NOMO-1 (cell line): ENCODE data around the gene CTSW.
"Not testable (repeated sequence)": the region's sequence is repeated elsewhere in the genome, so short reads cannot be mapped to it uniquely, and the experiment has no call there.

ENCODE experiments used
- DNase-seq, 2 experiments: peaks; one replicate each; lab custom pipeline; 2025; ENCODE audit not compliant: unreplicated experiment in 2 of 2; lab: John Stamatoyannopoulos, UW

Gene CTSW, protein sequence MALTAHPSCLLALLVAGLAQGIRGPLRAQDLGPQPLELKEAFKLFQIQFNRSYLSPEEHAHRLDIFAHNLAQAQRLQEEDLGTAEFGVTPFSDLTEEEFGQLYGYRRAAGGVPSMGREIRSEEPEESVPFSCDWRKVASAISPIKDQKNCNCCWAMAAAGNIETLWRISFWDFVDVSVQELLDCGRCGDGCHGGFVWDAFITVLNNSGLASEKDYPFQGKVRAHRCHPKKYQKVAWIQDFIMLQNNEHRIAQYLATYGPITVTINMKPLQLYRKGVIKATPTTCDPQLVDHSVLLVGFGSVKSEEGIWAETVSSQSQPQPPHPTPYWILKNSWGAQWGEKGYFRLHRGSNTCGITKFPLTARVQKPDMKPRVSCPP

DNA sequence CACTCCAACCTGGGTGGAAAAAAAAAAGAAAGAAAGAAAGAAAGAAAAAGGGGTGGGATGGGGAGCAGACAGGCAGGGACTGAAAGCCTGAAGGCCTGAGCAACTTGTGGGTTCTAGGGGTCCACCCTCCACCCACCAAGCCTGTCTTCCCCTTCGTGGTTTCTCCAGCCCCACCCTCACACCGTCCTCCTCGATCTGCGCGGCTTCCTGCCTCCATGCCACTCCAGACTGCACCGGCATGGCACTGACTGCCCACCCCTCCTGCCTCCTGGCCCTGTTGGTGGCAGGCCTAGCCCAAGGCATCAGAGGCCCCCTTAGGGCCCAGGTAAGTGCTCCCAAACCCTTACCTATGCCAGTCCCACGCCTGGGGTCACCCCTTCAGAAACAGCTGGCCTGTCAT, at the start of gene CTSW:
Gene CTSW, plus strand, starts transcription at position 221 of the 400 bp plus-strand sequence. Its CDS starts 18 bp downstream, at position 239.
- DNase-seq = no peak

DNA sequence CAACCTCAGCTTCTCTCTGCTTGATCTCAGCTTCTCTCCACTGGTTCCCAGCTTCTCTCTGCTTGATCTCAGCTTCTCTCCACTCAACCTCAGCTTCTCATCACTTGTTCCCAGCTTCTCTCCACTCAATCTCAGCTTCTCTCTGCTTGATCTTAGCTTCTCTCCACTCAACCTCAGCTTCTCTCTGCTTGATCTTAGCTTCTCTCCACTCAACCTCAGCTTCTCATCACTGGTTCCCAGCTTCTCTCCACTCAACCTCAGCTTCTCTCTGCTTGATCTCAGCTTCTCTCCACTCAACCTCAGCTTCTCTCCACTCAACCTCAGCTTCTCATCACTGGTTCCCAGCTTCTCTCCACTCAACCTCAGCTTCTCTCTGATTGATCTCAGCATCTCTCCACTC, 47.4 kb upstream of the CTSW start:
- not testable (repeated sequence) for DNase-seq

DNA sequence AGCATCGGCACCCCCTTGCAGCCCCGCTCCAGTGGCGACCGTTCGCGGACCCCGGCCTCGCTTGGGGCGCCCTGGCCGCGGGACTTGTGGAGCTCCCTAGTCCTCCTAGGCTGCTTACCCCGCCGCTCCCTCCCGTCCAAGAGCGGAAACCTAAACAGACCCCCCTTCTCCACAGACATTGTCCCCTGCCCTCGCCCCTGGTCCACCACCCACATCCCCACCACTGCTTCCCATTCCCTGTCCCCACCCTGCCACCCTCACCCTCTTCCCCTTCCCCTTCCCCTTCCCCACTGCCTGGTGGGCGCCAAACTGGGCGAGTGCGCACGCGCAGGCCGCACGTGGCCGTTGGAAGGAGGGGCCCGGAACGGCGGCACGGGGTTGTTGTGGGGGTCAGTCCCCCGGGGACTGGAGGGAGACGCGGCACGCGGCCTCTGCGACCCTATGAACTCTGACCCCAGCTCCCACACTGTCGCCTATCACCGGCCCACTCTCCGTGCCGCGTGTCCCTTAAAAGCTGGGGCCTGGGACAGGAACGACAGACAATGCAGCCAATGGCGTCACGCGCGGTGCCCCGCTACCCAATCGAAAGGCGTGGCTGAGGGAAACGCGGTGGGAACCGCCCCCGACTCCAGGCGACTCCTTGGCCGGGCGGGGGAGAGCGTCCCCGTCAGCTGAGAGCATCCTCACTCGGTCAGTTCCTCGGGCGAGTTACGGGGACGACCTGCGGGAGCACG, 46.2 kb upstream of the CTSW start, which contains the start of gene SNX32:
Gene SNX32, plus strand, starts transcription at position 667 of the 734 bp plus-strand sequence. CDS start 103 bp downstream, outside the sequence.
- DNase-seq = peak; percentile 92 to 93

DNA sequence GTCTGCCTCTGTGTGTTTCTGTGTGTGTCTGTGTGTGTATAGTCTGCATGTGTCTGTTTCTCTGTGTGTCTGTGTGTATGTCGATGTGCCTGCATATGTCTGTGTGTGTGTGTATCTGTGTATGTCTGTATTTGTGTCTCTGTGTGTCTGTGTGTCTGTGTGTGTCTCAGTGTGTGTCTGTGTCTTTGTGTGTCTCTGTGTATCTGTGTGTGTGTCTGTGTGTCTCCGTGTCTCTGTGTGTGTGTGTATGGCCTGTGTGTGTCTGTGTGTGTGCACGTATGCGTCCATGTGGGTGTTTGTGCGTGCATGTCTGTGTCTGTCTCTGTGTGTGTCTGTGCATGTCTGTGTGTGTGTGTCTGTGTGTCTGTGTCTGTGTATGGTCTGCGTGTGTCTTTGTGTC, 45.4 kb upstream of the CTSW start:
- no peak for DNase-seq

DNA sequence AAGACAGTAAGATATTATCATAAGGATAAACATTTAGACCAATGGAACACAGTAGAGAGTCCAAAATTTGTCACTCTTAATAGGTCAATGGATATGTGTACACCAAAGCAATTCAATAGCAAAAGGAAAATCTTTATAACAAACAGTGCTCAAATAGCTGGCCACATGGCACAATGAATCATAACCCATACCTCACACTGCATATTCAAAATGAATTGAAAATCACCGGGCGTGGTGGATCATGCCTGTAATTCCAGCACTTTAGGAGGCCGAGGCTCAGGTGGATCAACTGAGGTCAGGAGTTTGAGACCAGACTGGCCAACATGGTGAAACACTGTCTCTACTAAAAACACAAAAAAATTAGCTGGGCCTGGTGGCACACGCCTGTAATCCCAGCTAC, 37.5 kb upstream of the CTSW start:
- DNase-seq = no peak

DNA sequence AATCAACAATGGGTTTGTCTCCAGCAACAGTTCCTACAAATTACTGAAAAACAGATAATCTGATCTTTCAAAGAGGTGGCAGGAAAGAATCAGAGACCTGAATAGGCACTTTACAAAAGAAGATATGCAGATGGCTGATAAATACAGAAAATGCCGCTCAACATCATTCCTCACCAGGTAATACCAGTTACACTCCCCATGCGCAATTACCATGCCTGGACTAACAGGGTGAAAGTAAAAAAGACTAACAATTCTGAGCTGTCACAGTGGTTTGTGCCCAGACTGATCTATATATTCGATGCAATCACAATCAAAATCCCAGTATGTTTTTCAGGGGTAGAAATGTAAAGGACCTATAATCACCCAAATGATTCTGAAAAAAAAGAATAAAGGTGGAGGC, 35.8 kb upstream of the CTSW start:
- no peak for DNase-seq

DNA sequence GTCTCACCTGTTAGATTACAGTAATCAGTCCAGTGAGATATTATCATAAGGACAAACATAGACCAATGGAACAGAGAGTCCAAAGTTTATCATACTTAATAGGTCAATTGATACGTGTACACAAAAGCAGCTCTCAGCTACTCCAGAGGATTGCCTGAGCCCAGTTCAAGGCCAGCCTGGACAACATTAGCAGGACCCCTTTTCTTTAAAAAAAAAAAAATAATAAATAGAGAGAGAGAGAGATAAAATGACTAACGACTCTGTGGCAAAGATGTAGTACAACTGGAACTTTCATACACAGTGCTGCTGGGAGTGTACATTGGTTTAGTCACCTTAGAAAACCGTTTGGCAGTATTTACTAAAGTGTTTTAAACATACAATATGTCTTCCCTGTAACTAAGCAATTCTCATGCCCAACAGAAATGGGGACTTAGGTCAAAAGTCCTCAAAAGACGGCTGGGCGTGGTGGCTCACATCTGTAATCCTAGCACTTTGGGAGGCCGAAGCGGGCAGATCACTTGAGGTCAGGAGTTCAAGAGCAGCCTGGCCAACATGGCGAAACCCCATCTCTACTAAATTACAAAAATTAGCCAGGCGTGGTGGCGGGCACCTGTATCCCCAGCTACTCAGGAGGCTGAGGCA, 35.3 kb upstream of the CTSW start:
- no peak for DNase-seq

DNA sequence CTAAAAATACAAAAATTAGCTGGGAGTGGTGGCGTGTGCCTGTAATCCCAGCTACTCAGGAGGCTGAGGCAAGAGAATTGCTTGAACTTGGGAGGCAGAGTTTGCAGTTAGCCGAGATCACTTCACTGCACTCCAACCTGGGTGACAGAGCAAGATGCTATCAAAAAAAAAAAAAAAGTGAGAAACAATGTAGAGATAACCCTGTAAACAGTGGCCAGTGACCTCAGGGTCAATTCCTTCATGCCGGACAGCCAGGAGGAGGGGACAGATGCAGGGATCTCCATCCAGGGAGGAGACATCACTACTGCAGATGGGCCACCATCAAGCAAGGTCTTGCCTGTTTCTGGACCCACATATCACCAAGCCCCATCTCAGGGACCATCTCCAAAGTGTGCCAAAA, 31.9 kb upstream of the CTSW start:
- no peak for DNase-seq

DNA sequence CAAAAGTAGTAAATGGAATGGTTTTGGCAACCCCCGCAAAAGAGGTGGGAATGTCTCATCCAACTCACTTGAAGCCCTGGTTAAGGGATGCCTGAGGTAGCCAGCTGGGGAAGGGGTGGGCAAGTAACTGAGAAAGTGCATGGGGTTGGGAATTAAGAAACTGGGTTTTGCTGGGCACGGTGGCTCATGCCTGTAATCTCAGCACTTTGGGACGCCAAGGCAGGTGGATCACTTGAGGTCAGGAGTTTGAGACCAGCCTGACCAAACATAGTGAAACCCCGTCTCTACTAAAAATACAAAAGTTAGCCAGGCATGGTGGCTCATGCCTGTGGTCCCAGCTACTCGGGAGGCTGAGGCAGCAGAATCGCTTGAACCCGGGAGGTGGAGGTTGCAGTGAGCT, 30.9 kb upstream of the CTSW start:
- not testable (repeated sequence) for DNase-seq

DNA sequence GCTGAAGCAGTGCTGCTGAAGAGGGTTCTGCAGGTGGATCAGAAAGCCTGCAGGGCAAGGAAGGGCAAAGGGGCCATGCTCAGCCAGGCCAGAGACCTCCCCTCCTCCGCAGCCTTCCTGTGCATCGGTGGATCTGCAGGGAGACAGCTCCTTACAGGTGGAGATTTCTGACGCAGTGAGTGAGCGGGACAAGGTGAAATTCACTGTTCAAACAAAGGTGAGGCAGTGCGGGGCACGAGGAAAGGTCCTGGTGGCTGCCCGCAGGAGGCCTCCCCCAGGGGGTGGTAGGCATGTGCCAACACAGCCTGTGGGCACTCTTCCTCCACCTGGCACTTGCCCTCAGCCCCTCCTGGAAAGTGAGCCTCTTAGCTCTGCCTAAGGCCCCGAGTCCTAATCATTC, 30.3 kb upstream of the CTSW start:
- no peak for DNase-seq

DNA sequence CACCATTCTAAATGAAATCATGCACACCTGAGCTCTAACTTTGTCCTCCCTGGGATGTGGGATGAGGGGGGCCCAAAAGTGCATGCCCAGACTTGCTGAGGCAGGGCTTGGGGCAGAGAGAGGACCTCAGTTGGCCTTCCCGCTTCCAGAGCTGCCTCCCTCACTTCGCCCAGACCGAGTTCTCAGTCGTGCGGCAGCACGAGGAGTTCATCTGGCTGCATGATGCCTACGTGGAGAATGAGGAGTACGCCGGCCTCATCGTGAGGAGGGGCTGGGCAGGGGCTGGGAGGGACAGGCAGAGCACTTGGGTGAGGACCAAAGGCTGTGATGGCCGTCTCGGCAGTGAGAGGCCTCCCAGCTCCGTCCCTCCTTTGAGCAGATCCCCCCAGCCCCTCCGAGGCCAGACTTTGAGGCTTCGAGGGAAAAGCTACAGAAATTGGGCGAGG, 29.8 kb upstream of the CTSW start:
- DNase-seq = no peak

DNA sequence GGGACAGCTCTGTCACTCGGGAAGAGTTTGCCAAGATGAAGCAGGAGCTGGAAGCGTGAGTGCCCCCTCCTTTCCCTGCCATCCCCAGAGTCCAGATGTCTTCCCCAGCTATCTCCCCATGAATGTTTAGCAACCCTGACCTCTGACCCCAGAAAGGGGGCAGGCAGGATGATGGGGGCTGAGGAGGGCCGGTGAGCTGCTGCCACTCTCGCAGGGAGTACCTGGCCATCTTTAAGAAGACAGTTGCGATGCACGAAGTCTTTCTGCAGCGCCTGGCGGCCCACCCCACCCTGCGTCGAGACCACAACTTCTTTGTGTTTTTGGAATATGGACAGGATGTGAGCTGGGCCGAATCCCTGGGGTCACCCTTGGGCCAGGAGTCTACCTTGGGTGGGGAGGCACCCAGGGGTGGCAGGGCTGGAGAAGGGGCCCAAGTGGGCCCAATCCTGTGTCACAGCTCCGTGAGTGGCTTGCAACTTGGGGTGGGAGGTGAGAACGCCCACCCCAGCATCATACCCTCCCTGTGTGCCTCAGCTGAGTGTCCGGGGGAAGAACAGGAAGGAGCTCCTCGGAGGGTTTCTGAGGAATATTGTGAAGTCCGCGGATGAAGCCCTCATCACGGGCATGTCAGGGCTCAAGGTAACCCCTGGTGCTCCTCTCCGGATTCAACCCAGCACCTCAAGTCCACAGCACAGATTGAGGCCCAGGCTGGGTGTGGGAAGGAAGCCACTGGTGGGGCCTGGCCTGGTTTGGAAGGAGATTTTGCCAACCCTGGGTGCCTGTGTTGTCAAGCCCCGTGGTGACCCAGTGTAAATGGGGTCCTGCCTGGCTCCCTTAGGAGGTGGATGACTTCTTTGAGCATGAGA, 29.2 kb upstream of the CTSW start:
- no peak for DNase-seq

DNA sequence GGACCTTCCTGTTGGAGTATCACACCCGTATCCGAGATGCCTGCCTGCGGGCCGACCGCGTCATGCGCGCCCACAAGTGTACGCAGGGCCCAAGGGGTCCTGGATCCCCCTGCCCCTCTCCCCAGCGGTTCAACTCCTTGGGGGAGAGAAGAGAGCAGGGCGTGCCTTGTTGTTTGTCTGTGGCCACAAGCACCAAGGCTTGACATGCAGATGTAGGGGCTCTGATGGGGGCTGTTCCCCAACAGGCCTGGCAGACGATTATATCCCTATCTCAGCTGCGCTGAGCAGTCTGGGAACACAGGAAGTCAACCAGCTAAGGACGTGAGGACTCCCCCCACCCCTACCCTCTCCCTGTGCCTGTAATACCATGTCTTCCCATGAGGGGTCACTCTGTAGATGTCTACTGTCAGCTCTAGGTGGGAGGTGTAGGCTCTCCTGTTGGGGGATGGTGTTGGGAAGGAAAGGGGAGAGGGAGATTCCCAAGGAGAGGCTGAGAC, 28.5 kb upstream of the CTSW start:
- no peak for DNase-seq

DNA sequence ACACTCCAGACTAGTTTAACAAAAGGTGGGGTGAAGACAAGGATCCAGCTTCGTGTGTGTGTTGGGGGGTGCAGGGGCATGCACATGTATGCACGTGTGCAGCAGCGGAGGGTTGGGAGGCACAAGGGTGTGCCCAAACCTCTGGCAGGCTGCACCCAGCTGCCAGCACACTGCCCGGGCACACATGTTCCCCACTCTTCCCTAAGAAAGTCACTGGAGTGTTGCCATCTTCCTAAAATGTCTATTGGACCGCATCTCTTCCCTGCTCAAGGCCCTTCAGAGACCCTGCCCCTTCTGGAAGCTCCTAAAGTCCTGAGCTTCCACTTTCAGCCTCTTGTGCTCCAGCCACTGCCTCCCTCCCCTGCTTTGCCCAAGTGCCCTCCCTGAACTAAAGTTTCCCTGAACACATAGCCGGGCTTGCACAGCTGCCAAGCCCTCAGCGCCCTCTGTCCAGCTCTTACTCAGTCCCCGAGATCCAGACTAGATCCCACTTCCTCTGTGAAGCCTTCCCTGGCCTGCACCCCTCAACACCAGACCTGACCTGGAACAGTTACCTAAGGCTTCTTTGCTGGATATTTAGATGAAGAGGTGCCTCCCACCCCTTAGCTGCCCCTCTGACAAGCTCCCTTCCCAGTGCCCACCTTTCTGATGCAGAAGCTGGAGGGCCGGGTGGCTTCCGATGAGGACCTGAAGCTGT, 27.7 kb upstream of the CTSW start:
- no peak for DNase-seq

DNA sequence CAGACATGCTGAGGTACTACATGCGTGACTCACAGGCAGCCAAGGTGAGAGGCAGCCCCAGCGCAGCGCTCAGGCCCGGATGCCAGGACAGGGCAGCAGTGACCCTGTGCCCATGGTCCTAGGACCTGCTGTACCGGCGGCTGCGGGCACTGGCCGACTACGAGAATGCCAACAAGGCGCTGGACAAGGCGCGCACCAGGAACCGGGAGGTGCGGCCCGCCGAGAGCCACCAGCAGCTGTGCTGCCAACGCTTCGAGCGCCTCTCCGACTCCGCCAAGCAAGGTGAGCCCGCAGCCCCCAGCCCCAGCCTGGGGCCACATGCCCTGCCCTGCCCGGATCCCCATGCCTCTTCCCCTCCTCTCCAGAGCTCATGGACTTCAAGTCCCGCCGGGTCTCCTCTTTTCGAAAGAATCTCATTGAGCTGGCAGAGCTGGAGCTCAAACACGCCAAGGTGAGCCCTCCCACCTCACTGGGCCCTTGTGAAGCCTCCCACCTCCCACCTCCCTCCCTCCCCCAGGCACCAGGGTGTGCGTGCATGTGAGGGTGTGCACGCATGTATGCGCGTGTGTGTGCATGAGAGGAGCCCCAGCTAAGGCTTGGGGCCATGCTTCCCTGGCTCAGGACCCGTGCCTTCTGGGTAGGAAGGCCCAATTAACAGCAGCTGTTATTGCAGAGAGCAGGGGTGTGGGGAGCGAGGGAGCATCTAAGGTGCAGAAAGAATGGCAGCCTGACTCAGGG, 27.0 kb upstream of the CTSW start:
- DNase-seq = no peak

DNA sequence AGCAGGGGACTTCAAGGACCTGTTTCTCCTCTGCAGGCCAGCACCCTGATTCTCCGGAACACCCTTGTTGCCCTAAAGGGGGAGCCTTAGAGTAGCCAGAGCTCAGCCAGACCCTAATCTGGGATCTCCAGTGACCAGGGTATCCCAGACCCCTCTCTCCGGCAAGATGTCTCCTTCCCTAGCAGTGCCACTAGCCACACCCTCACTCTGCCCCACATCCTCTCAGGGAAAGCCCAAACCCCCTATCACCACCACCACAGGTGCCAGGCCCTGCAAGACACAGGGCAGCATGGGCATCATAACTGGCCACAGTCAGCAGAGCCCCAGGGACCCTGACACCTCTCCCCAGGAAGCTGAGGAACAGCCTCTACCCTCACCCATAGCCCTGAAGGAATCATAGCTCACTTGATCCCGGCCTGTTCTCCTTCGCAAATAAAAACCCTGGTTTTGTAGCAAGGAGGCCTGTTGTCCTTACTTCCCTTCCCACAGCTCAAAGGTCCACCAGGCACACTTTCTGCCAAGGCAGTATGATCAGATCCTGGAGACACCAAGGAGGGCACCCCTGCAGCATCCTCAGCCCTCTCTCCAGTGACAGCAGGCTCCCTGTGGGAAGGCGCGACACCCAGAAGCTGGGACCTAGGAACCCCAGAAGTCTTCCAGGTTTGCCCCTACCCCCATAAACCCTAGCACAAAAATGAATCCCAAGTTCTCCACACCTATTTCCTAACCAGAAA, 26.2 kb upstream of the CTSW start:
- no peak for DNase-seq

DNA sequence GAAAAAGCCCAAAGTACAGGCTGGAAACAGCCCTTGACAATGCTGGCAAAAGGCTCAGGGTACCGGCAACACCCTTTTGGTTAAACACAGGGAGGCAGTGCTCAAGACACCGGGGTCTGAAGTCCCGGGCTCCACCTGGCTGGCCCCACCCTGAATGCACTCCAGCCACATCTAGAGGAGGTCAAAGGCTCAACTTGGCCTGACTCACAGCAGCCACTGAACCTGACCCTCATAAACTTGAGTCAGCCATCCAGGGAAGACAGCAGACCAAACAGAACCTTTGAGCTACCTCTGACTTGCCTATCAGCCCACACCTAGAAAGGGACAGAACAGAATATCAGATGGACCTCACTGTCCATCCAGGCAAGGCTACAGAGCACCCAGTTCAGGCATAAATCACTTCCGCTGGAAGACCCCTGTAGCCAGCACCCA, 25.5 kb upstream of the CTSW start:
- DNase-seq = no peak
